ENCODE measurements around the gene NFIC.
"Not testable (repeated sequence)": the region's sequence is repeated elsewhere in the genome, so short reads cannot be mapped to it uniquely, and the experiment has no call there.

NFIC gene

GRCh38 chr19:3368848-3369336 lies 2.5 kb downstream of the NFIC start:
- peaks cover 29% of the 10 kb centered on the region for H3K4me1 ChIP-seq (ENCODE audit: control insufficient read depth, insufficient read depth, low read length)
- no peak overlapping the region for H3K27ac ChIP-seq (ENCODE audit: low read depth, low read length)
- peak overlapping the region; percentile 58 for H3K4me3 ChIP-seq (ENCODE audit: low read depth, low read length)
- no peaks in the 10 kb centered on the region for H3K9me3 ChIP-seq (ENCODE audit: control insufficient read depth, insufficient read depth, low read depth, low read length)
- no peak overlapping the region for H3K9ac ChIP-seq (ENCODE audit: low read length)
- peaks cover 96% of the 10 kb centered on the region for H3K27me3 ChIP-seq (ENCODE audit: control insufficient read depth, insufficient read depth, low read length)
- H3K36me3 ChIP-seq (ENCODE audit: control insufficient read depth, insufficient read depth, low read length): no peaks in the 10 kb centered on the region

GRCh38 chr19:3369337-3370213 lies 3.2 kb downstream of the NFIC start:
- H3K4me3 ChIP-seq (ENCODE audit: low read depth, low read length): peak overlapping the region; percentile 58
- no peaks in the 10 kb centered on the region for H3K36me3 ChIP-seq (ENCODE audit: control insufficient read depth, insufficient read depth, low read length)
- peaks cover 29% of the 10 kb centered on the region for H3K4me1 ChIP-seq (ENCODE audit: control insufficient read depth, insufficient read depth, low read length)
- no peak overlapping the region for H3K9ac ChIP-seq (ENCODE audit: low read length)
- no peak overlapping the region for H3K27ac ChIP-seq (ENCODE audit: low read depth, low read length)
- H3K9me3 ChIP-seq (ENCODE audit: control insufficient read depth, insufficient read depth, low read depth, low read length): no peaks in the 10 kb centered on the region
- peaks cover 96% of the 10 kb centered on the region for H3K27me3 ChIP-seq (ENCODE audit: control insufficient read depth, insufficient read depth, low read length)

- Histone ChIP-seq H3K36me3 (ENCODE audit: control insufficient read depth, insufficient read depth, low read length) (no peaks in the 10 kb centered on the region), H3K4me3 (ENCODE audit: low read depth, low read length) (peak overlapping the region; percentile 58), H3K27me3 (ENCODE audit: control insufficient read depth, insufficient read depth, low read length) (peaks cover 92% of the 10 kb centered on the region), H3K27ac (ENCODE audit: low read depth, low read length) (no peak overlapping the region), H3K9me3 (ENCODE audit: control insufficient read depth, insufficient read depth, low read depth, low read length) (no peaks in the 10 kb centered on the region), H3K4me1 (ENCODE audit: control insufficient read depth, insufficient read depth, low read length) (peaks cover 29% of the 10 kb centered on the region), H3K9ac (ENCODE audit: low read length) (no peak overlapping the region)
These were observed 3.9 kb downstream of the NFIC start for GRCh38 chr19:3370214-3370720.

GRCh38 chr19:3370728-3371591 lies 4.6 kb downstream of the NFIC start:
- Histone ChIP-seq H3K4me3 (ENCODE audit: low read depth, low read length) (no peak overlapping the region), H3K4me1 (ENCODE audit: control insufficient read depth, insufficient read depth, low read length) (peaks cover 26% of the 10 kb centered on the region), H3K27ac (ENCODE audit: low read depth, low read length) (no peak overlapping the region), H3K9me3 (ENCODE audit: control insufficient read depth, insufficient read depth, low read depth, low read length) (no peaks in the 10 kb centered on the region), H3K27me3 (ENCODE audit: control insufficient read depth, insufficient read depth, low read length) (peaks cover 92% of the 10 kb centered on the region), H3K36me3 (ENCODE audit: control insufficient read depth, insufficient read depth, low read length) (no peaks in the 10 kb centered on the region), H3K9ac (ENCODE audit: low read length) (no peak overlapping the region)

- Histone ChIP-seq H3K36me3 (ENCODE audit: control insufficient read depth, insufficient read depth, low read length) (no peaks in the 10 kb centered on the region), H3K9me3 (ENCODE audit: control insufficient read depth, insufficient read depth, low read depth, low read length) (no peaks in the 10 kb centered on the region), H3K9ac (ENCODE audit: low read length) (no peak overlapping the region), H3K27me3 (ENCODE audit: control insufficient read depth, insufficient read depth, low read length) (peaks cover 81% of the 10 kb centered on the region), H3K27ac (ENCODE audit: low read depth, low read length) (no peak overlapping the region), H3K4me1 (ENCODE audit: control insufficient read depth, insufficient read depth, low read length) (peaks cover 26% of the 10 kb centered on the region), H3K4me3 (ENCODE audit: low read depth, low read length) (no peak overlapping the region)
These were observed 6.0 kb downstream of the NFIC start for GRCh38 chr19:3372413-3372812.

- no peaks in the 10 kb centered on the region for H3K36me3 ChIP-seq (ENCODE audit: control insufficient read depth, insufficient read depth, low read length)
- H3K4me1 ChIP-seq (ENCODE audit: control insufficient read depth, insufficient read depth, low read length): peaks cover 13% of the 10 kb centered on the region
- peaks cover 65% of the 10 kb centered on the region for H3K27me3 ChIP-seq (ENCODE audit: control insufficient read depth, insufficient read depth, low read length)
- H3K27ac ChIP-seq (ENCODE audit: low read depth, low read length): no peak overlapping the region
- H3K4me3 ChIP-seq (ENCODE audit: low read depth, low read length): no peak overlapping the region
- no peak overlapping the region for H3K9ac ChIP-seq (ENCODE audit: low read length)
- no peaks in the 10 kb centered on the region for H3K9me3 ChIP-seq (ENCODE audit: control insufficient read depth, insufficient read depth, low read depth, low read length)
These were observed 7.6 kb downstream of the NFIC start for GRCh38 chr19:3373971-3374368.

GRCh38 chr19:3374369-3375112 lies 8.2 kb downstream of the NFIC start:
- H3K4me1 ChIP-seq (ENCODE audit: control insufficient read depth, insufficient read depth, low read length): peaks cover 11% of the 10 kb centered on the region
- H3K9me3 ChIP-seq (ENCODE audit: control insufficient read depth, insufficient read depth, low read depth, low read length): no peaks in the 10 kb centered on the region
- no peak overlapping the region for H3K27ac ChIP-seq (ENCODE audit: low read depth, low read length)
- H3K9ac ChIP-seq (ENCODE audit: low read length): no peak overlapping the region
- H3K4me3 ChIP-seq (ENCODE audit: low read depth, low read length): no peak overlapping the region
- H3K36me3 ChIP-seq (ENCODE audit: control insufficient read depth, insufficient read depth, low read length): no peaks in the 10 kb centered on the region
- peaks cover 59% of the 10 kb centered on the region for H3K27me3 ChIP-seq (ENCODE audit: control insufficient read depth, insufficient read depth, low read length)

GRCh38 chr19:3375221-3376090 lies 9.1 kb downstream of the NFIC start:
- peaks cover 3% of the 10 kb centered on the region for H3K4me1 ChIP-seq (ENCODE audit: control insufficient read depth, insufficient read depth, low read length)
- peaks cover 50% of the 10 kb centered on the region for H3K27me3 ChIP-seq (ENCODE audit: control insufficient read depth, insufficient read depth, low read length)
- H3K9ac ChIP-seq (ENCODE audit: low read length): no peak overlapping the region
- no peaks in the 10 kb centered on the region for H3K9me3 ChIP-seq (ENCODE audit: control insufficient read depth, insufficient read depth, low read depth, low read length)
- H3K36me3 ChIP-seq (ENCODE audit: control insufficient read depth, insufficient read depth, low read length): no peaks in the 10 kb centered on the region
- no peak overlapping the region for H3K27ac ChIP-seq (ENCODE audit: low read depth, low read length)
- H3K4me3 ChIP-seq (ENCODE audit: low read depth, low read length): no peak overlapping the region

GRCh38 chr19:3376091-3376455 lies 9.7 kb downstream of the NFIC start:
- H3K9ac ChIP-seq (ENCODE audit: low read length); H3K36me3 ChIP-seq (ENCODE audit: control insufficient read depth, insufficient read depth, low read length); H3K4me3 ChIP-seq (ENCODE audit: low read depth, low read length); H3K9me3 ChIP-seq (ENCODE audit: control insufficient read depth, insufficient read depth, low read depth, low read length); H3K4me1 ChIP-seq (ENCODE audit: control insufficient read depth, insufficient read depth, low read length); H3K27ac ChIP-seq (ENCODE audit: low read depth, low read length): not testable (repeated sequence)
- H3K27me3 ChIP-seq (ENCODE audit: control insufficient read depth, insufficient read depth, low read length): peaks cover 44% of the 10 kb centered on the region

Measured in HUES6 (cell line).